GM19351 (cell line): ENCODE data around the gene GCN1.

Experiments used
- ATAC-seq: cut with Tn5 transposase; IDR thresholded peaks from one replicate; pipeline ENCODE4 v1.9.1; 2021; ENCODE audit warnings: mild to moderate bottlenecking, moderate library complexity; ENCODE audit not compliant: unreplicated experiment

Gene GCN1

DNA sequence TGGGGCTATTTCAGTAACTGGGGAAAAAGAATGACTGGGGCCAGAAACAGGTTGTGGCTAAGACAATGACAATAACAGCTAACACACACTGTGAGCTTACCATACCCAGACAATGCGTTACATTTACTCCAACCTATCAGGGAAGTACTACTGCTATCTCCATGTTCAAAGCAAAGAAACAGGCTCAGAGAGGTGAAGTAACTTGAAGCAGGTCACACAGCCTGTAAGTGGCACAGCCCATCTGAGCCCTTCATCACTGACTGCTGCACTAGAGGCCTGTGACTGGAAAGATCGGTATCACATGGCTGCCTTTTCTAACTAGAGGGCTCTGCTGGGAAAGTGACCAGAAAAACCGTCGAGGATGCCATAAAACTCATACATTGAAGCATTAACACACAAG lies 7.9 kb downstream of the GCN1 start:
- ATAC-seq = no peak

DNA sequence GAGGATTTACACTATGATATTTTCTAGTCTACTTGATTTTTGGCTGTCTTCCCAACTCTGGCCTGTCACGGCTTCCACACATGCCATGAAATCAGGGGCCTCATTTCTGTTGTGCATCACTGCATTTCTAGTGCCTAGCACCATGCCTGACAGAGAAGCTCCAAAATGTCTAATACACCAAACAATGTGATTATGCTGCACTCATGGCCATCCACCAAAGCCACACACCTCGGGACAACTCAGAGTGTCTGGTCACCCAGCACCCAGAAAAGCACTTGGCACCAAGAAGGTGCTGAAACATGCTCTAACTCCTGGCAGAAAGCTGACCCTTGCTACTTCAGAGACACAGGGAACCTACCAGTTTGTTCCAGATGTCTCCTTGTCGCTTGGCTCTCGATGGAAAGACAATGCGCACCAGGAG lies 11.3 kb downstream of the GCN1 start:
- no peak for ATAC-seq

DNA sequence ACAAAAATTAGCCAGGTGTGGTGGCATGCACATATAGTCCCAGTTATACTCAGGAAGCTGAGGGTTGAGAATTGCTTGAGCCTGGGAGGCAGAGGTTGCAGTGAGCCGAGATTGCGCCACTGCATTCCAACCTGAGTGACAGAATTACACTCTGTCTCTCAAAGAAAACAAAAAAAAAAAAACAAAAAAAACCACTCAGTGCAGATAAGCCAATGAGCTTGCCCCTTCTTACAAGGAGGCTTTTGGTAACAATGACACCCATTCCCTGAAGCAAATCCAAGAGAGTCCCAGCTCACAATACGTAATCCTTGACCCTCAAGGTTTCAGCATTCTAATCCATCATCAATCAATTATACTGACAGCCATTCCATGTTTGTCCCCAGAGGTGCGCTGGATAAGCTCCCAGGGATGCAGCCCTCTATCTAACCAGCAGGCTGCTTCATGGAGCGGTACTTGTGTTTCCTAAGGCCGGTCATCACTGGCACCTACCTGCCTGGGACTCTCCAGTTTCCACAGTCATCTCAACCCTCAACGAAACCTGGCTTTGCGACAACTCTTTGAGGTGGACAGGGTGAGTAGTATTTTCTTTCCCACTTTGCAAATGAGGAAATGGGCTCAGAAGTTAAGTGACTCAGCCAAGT lies 12.4 kb downstream of the GCN1 start:
- no peak for ATAC-seq

DNA sequence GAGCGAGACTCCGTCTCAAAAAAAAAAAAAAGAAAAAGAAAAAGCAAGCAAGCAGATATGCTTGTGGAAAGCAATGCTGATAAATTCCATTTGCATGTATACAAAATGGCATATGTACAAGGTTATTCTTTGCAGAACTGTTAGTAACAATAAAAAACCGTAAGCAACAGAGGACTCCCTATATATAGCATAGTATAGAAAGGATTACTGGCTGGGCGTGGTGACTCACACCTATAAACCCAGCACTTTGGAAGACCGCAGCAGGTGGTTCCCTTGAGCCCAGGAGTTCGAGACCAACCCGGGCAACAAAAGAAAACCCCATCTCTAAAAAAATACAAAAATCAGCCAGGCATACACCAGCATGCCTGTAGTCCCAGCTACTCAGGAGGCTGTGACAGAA lies 13.5 kb downstream of the GCN1 start:
- ATAC-seq = no peak

DNA sequence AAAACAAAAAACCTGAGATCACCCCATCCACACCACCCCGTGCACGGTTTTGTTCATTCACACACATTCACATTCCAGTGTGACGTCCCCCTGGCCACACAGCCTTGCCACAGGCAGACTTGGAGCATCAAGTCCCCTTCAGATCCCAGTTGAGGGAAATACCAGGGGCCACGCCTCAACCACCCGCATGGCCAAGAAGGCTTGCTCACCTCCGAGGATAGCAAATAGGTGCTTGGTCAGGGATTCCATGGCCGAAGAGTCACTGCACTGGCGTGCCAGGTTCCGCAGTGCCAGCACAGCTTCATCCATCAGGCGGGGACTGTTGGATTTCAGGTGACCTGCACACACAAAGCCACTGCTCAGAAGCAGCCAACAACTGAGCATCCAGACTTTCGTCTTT lies 19.0 kb downstream of the GCN1 start:
- no peak for ATAC-seq

DNA sequence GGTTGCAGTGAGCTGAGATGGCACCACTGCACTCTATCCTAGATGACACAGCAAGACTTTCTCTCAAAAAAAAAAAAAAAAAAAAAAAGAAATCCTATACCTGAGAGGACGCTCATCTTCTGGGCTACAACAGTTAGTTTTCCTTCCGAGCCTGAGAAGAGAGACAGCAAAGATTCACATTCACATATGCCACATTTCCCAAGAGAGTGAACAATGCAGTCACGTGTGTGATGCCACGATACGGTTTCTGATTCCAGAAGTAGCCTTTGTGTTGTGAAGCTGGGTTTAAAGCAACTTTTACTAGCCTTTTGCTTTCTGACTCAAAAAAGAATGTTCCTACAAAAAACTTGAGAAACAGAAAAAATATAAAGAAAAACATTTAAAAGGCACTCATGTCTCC lies 19.5 kb downstream of the GCN1 start:
- no peak for ATAC-seq

DNA sequence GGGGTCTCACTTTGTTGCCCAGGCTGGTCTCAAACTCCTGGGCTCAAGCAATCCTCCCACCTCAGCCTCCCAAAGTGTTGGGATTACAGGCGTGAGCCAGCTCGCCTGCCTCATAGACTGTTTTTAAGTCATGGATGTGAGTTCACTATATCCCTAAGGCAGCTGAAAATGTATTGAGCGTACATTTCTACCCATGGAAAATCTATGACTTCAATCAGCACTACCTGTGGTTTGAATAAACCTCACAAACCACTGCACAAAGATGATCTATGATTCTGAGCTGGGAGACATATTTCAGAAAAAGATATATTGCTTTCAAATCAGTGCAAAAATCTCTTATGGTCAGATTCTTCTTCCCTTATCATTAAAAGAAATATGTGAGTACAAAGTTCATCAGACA lies 22.5 kb downstream of the GCN1 start:
- no peak for ATAC-seq

DNA sequence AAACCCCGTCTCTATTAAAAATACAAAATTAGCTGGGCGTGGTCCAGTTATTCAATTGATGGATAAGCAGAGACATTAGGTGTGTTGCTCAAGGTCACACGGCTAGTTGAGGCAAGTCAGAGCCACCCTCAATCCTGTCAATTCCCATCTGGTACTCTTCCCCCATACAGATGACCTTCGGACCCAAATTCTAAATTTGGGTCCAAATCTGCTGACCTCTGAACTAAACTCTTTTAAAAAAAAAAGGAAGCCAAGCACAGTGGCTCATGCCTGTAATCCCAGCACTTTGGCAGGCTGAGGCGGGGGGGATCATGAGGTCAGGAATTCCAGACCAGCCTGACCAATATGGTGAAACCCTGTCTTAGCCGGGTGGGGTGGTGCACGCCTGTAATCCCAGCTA lies 23.9 kb downstream of the GCN1 start:
- ATAC-seq = no peak

DNA sequence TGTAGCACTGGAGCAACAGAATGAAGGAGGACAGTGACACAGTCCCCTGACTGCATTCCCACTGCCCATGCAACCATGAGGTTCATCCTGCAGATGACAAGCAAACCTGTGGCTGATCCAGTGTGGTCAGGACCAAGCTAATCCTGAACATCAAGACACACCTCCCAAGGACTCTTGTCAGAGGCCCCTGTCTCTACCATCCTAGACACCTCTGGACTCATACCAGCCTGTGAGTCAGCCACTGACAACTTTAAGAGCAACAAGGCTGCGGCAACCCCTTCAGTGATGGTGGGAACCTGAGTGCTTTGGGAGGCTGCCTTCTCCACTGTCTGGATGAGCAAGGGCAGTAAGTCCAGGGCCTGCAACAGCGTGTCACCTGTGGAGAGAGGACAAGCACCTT lies 24.6 kb downstream of the GCN1 start:
- ATAC-seq = no peak

DNA sequence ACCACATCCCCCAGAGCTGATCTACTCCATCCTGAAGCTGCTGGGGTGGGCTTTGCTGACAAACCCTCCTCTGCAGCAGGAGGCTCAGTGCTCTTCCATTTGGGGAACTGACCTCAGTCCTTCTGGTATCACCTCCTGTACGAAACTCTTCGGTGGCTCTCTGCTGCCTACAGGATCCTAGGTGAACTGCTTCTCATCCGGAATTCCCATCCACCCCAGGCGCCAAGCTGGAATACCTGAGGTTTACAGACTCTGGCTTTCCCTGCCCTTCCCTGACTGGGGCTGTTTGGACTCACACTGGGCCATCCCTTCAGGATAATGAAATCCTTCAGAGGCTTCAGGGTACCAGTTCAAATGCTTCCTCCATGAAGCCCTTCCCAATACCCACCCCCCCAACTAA lies 26.2 kb downstream of the GCN1 start:
- no peak for ATAC-seq

DNA sequence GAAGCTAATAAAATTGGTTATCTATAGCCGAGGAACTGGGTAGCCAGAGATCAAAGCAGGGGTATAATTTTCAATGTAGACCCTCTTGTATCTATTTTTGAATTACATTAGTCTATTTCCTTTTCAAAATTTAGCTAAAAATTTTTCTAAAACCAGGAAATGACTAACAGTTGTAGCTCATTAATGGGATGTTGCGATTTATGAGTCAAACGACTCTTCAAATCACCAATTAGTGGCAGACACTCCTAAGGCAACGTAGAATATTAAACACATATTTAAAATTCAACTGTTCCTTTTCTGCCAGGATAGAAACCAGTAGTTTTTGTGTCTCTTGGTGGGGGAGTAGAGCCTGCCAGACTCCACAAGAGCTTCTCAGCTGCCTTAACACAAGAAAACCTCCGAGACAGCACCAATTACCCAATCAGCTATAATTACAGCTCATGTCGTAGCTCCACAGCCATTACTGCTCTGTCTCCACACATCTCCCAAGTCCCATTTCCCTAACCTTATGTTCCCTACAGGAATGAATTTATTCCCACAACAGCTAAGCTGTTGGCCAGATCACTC lies 26.9 kb downstream of the GCN1 start:
- no peak for ATAC-seq

DNA sequence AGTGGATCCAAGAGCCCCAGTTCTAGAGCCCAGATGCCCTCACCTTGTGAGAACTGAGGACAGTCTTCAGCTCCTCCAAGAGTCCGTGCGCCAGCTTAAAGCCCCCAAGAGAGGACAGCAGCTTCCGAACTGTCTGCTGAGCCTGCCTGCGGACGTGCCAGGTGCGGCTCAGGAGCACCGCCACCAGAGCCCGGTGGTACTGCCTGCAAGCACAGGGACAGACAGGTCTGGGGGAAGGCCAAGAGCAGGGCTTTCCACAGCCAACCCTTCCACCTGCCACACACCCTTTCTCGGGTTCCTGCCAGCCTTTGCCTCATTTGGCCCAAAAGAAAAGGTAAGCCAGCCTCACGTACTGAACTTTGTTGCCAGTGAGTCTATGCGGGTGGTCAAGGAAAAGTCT lies 30.2 kb downstream of the GCN1 start:
- no peak for ATAC-seq

DNA sequence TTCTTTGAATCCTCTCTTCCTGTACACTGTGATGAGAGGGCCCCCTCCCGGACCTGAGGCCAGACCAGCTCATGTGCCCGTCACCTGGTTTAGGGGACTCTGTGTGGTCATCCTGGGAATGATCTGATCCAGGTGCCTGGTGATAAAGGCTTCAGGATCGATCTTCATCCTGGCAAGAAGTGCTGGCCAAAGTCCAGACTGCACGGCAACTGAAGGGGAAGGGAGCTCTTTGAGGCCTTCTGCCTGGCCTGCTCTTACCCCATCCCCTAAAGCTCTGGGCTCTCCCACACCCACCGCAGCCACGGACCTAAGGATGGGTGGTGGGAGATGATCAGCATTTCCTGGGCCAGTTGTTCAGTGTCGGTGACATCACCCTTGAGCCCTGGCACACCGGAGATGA lies 31.8 kb downstream of the GCN1 start:
- no peak for ATAC-seq

DNA sequence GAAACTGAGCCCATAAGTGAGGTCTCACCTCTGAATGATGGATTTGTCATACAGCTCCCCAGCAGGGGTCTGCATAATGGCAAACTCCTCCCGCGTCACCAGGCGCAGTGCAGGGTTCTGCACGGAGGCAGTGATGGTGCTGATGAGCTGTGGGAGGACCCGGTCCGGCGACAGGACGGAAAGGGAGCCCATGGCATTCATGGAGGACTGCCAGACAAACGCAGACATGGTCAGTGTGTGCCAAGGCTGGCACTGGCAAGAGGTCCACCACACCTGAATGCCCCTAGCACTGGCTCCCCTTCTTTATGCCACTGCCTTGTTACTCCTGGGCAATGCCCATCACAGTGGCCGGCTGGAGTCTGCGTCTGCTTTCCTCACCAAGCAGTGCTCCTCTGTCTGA lies 32.7 kb downstream of the GCN1 start:
- ATAC-seq = no peak

DNA sequence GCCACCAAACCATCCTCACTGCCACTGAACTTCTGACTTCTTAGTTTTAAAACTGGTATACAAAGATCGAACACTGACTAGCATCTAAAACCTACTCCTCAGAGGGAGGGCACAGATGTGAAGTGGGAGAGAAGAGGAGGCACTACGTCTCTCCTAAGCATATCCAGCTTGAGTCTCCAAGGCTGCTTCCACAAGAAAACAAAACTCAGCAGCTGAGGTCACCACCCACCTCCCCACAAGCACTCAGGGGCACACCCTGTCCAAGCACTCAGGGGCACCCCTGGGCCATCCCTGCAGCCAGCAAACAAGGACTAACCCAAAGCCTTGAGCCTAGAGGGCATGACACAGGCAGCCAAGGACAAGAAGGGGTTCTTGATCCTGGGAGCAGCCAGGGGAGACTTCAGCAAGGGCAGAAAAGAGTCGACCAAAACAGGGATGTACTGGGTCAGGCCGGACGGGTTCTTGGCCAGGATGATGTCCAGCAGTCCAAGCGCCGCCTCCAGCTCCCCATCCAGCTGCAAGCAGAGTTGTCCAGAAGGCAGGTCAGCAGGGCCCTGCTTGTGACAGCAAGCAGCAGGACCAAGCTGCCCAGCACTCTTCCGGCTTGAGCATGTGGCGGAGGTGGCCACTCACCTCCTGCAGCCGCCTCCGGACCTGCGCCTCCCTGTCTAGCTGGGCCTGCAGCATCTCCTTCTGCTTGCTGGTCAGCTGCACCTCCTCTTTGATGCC lies 34.8 kb downstream of the GCN1 start:
- ATAC-seq = no peak

DNA sequence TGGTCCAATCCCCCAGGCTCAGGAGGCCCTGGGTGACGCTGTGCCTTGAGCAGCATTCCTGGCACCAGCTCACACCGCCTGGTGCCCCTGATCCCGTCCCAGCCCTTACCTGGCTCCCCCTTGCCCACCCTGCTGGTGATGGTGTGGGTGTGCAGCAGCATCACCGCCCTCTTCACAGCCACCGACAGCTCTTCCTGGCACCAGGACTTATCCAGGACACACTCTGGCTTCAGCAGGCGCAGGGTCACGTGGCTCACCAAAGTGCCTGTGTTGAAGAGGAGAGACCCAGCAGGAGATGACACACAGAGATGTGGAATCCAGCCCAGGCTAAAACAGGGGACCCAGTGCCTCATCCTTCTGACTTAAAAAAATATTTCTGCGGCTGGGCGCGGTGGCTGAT lies 36.2 kb downstream of the GCN1 start:
- no peak for ATAC-seq

DNA sequence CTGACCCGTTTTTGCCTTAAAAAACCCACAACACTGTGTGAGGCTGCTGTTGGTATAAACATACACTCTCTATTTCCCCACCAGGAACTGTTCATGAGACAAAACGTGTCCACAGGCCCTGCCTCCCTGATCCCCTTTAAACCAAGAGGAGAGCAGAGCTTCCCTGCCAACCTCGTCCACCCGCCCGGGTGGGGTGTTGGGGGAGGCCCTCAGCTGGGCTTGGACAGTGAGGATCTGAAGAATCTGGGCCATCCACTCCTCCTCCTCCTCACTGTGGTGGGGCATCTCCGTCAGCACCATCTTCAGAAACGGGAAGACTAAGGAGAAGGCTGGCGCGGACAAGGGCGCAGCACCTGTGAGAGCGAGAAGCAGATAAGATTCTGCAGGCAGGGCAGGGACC lies 36.8 kb downstream of the GCN1 start:
- no peak for ATAC-seq

DNA sequence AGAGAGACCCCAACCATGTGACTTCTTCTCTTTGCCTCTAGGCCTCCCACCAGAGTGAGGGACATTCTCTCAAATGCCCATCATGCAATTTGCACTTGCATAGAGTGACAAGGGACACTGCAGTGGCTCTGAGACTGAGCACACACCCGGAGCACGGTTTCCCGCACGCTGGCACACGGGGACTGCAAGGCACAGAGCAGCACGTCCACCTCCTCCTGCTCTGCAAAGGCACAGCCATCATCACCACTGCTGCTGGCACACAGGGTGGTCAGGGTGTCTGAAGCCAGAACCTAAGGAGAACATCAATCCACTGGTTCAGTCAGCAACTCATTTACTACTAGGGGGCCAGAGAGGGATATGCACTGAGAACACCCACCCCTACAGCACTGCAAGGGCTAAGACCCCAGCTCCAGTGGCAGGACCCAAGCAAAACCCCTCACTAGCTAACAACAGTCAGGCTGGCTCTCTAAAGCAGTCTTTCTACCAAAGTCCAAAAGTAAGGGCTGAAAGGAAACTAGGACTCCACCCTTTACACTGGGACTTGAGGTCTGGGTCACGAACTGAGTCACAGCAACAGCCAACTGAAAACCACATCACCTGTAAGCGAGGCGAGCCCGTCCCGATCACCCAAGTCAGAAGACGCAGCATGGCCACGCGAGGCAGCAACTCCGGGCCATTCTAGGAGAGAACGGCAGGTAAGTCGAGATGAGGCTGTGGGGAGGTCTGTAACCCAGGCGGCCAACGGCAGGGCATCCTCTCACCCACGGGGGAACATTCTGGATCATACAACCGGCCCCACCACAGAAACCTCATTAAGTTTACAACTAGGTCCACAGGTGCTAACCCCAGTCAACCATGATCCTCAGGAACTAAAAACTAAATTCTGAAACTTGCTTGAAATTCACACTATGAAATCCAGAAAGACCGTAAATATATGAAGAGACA lies 37.9 kb downstream of the GCN1 start:
- no peak for ATAC-seq

DNA sequence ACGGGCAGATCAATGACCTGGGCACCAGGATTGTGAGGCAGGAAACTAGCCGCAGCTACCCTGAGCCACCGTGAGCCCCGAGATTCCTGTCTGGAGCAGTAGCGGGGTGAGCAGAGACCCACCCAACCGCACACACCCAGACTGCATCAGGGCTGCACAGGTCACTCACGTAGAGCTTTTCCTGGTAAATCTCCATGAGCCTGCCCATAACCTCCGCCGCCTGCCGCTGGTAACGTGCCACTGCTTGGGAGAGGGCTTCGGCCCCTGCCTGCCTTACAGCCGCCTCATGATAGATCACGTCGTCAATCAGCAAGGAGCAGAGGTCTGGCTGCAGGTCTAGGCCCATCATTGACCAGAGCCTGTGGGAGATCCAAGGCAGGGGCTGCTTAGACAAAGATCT lies 39.4 kb downstream of the GCN1 start:
- no peak for ATAC-seq

DNA sequence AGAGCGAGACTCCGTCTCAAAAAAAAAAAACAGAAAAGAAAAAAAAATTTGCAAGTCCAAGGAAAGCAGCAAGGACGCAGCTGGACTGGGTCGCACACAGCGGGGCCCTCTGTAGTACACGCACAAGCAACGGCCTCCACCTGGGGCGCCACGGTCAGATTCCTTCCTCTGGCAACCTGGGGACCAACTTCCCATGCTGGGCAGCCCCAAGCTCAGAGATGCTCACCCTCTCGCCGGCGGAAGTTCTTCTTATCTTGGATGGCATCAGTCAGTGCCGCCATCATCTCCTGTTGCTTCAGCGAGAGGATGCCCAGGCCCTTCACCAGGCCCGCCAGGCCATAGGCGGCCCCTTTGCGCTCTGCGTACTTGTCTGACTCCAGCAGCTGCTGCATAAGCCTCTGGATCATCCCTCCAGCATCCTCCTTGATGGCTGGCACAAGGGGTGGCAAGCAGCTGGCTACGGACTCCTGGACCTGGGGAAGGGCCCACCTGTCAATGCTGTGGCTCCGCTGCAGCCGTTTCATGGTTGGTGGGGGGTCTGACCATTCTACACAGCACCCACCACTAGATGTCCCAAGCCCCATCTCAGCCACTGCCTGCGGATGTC lies 43.5 kb downstream of the GCN1 start:
- ATAC-seq = no peak

DNA sequence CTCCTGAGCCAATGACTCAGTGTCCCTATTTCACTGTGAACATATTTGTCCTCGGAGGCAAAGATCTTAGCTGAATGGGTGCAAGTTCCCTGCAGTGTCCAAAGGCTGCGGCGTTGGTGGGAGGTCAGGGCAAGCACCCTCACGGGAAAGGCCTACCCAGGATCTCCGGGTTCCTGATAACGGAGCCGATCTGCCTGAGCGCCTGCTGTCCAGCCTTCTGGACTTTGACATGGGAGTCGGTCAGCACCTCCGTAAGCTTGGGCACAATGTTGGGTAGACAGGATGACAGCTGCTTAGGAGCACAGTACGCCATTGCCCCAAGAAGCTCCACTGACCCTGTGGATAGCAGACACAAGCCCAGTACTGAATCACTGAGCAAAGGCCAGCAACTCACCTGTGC lies 46.5 kb downstream of the GCN1 start:
- ATAC-seq = no peak
